ENCODE data around the gene TJP3. TPM values are rescaled to one million over a fixed set of nuclear protein-coding genes. Genes with fewer than 3 reads are reported as not detected.

Gene TJP3
- total RNA-seq, 3 donors from 2014 or later: 0.16 to 36.6 (median 20.0) TPM

DNA sequence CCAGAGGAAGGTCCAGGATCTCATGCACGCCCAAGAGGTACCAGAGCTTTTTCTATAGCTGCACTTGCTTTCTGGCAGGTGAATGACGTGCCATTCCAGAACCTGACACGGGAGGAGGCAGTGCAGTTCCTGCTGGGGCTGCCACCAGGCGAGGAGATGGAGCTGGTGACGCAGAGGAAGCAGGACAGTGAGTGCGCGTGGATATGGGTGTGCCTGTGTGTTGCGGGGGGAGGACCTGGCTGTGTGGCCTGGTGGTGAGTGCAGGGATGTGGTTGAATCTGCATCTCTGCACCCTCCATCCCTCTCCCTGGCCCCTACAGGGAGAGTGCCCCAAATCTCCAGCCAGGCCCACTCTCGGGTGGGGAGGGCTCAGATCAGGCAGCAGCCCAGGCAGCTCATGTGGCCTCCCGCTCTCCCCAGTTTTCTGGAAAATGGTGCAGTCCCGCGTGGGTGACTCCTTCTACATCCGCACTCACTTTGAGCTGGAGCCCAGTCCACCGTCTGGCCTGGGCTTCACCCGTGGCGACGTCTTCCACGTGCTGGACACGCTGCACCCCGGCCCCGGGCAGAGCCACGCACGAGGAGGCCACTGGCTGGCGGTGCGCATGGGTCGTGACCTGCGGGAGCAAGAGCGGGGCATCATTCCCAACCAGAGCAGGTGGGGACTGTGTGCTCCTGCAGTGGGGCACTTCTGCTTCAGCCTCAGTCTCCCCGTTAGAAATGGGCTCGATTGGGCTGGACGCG lies 30.5 kb downstream of the TJP3 start:
- no peaks in the 10 kb centered on the region for H3K36me3 ChIP-seq
- no peak for DNase-seq (ENCODE audit: low spot score in 2 of 2)
- no peak overlapping the region for H3K27ac ChIP-seq
- no peak overlapping the region for H3K4me3 ChIP-seq
- H3K9me3 ChIP-seq: no peaks in the 10 kb centered on the region
- no peaks in the 10 kb centered on the region for H3K4me1 ChIP-seq
- intact Hi-C loops (cut with DNase I; ENCODE audit: low total_unique reads): no loop called here
- no peak for TF ChIP-seq POLR2A (IDR thresholded peaks at IDR 0.05)
- H3K27me3 ChIP-seq: no peaks in the 10 kb centered on the region

DNA sequence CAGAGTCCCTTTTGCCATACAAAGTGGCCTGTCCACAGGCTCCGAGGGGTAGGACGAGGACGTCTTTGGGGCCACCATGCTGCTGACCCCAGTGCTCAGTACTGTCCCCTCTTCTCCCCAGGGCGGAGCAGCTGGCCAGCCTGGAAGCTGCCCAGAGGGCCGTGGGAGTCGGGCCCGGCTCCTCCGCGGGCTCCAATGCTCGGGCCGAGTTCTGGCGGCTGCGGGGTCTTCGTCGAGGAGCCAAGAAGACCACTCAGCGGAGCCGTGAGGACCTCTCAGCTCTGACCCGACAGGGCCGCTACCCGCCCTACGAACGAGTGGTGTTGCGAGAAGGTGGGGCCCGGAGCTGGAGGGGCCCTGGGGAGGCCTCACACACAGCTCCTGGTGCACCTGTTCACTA lies 32.2 kb downstream of the TJP3 start:
- no peak overlapping the region for H3K27ac ChIP-seq
- intact Hi-C loops (cut with DNase I; ENCODE audit: low total_unique reads): no loop called here
- no peaks in the 10 kb centered on the region for H3K4me1 ChIP-seq
- TF ChIP-seq, protein P1, sequence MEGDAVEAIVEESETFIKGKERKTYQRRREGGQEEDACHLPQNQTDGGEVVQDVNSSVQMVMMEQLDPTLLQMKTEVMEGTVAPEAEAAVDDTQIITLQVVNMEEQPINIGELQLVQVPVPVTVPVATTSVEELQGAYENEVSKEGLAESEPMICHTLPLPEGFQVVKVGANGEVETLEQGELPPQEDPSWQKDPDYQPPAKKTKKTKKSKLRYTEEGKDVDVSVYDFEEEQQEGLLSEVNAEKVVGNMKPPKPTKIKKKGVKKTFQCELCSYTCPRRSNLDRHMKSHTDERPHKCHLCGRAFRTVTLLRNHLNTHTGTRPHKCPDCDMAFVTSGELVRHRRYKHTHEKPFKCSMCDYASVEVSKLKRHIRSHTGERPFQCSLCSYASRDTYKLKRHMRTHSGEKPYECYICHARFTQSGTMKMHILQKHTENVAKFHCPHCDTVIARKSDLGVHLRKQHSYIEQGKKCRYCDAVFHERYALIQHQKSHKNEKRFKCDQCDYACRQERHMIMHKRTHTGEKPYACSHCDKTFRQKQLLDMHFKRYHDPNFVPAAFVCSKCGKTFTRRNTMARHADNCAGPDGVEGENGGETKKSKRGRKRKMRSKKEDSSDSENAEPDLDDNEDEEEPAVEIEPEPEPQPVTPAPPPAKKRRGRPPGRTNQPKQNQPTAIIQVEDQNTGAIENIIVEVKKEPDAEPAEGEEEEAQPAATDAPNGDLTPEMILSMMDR (IDR thresholded peaks at IDR 0.05): no peak
- TF ChIP-seq POLR2A (IDR thresholded peaks at IDR 0.05) (no peak), POLR2AphosphoS5 (IDR thresholded peaks at IDR 0.05) (no peak)
- no peak overlapping the region for H3K4me3 ChIP-seq
- DNase-seq (ENCODE audit: low spot score in 2 of 2): no peak
- H3K9me3 ChIP-seq: no peaks in the 10 kb centered on the region
- no peaks in the 10 kb centered on the region for H3K36me3 ChIP-seq
- no peaks in the 10 kb centered on the region for H3K27me3 ChIP-seq

DNA sequence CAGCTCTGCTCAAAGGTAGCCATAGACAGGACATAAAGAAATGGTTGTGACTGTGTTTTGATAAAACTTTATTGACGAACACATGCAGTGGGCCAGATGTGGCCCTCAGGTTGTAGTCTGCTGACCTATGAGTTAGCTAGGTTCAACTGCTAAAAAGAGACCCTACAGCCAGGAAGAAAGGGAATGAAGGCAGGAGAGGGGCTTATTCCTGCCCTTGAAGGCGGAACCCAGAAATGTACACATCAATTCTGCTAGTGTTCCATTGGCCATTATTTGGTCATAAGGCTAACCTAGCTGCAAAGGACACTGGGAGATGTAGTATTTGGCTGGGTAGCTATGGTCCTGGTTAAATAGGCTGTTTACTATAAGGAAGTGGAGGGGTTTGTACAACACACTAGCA lies 35.3 kb downstream of the TJP3 start:
- no peak overlapping the region for H3K27ac ChIP-seq
- no peak overlapping the region for H3K4me3 ChIP-seq
- TF ChIP-seq POLR2A (IDR thresholded peaks at IDR 0.05) (no peak), POLR2AphosphoS5 (IDR thresholded peaks at IDR 0.05) (no peak)
- TF ChIP-seq, protein P1 (IDR thresholded peaks at IDR 0.05): no peak
- H3K27me3 ChIP-seq: no peaks in the 10 kb centered on the region
- DNase-seq (ENCODE audit: low spot score in 2 of 2): no peak
- no peaks in the 10 kb centered on the region for H3K4me1 ChIP-seq
- H3K36me3 ChIP-seq: no peaks in the 10 kb centered on the region
- H3K9me3 ChIP-seq: no peaks in the 10 kb centered on the region
- intact Hi-C loops (cut with DNase I; ENCODE audit: low total_unique reads): no loop called here

DNA sequence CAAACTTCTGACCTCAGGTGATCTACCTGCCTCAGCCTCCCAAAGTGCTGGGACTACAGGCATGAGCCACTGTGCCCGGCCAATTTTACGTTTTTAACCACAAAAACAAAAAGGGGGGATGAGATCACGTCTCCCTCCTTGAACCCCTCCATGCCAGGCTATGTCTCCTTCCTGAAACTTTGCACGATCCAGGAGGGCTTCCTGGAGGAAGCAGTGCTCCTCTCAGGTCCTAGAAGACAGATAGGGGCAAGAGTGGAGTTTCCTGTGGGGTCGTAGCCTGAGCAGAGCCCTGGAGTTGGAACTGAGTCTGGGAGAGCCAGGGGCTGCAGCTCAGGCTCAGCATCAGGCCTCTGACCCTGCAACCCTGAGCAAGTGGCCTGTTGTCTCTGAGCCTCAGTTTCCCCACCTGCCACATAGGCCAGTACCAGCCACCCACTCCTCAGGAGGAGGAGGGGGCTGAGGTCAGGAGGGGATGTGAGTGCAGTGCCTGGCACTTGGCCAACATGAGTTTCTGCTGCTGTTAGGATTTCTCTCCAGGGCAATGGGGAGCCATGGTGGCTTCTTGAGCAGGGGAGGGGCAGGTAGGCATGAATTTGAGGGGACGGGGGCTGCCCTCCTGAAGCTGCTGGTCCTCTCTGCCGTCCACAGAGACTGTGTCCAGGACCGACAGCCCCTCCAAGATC lies 37.3 kb downstream of the TJP3 start:
- H3K4me3 ChIP-seq: no peak overlapping the region
- no peaks in the 10 kb centered on the region for H3K27me3 ChIP-seq
- intact Hi-C loops (cut with DNase I; ENCODE audit: low total_unique reads): no loop called here
- TF ChIP-seq, protein P1 (IDR thresholded peaks at IDR 0.05): no peak
- TF ChIP-seq POLR2A (IDR thresholded peaks at IDR 0.05): no peak
- TF ChIP-seq POLR2AphosphoS5 (IDR thresholded peaks at IDR 0.05): no peak
- DNase-seq (ENCODE audit: low spot score in 2 of 2): no peak
- H3K36me3 ChIP-seq: no peaks in the 10 kb centered on the region
- H3K4me1 ChIP-seq: no peaks in the 10 kb centered on the region
- no peak overlapping the region for H3K27ac ChIP-seq
- no peaks in the 10 kb centered on the region for H3K9me3 ChIP-seq

DNA sequence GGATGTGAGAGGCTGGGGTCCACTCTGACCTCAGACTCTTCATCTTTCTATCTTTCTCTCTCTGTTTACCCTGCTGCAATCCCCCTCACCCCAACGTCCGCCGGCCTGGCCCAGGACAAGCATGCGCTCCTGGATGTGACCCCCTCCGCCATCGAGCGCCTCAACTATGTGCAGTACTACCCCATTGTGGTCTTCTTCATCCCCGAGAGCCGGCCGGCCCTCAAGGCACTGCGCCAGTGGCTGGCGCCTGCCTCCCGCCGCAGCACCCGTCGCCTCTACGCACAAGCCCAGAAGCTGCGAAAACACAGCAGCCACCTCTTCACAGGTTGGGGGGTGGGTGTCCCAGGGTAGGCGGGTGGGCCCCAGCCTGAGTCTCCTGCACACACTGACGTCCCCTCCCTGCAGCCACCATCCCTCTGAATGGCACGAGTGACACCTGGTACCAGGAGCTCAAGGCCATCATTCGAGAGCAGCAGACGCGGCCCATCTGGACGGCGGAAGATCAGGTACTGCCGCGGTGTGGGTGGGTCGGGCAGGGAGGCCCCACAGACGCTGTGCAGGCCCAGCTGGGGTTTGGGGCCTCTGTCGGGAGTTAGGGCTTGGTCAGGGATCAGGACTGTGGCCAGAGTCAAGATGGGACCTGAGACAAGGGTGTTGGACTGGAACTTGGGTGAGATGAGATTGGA lies 38.3 kb downstream of the TJP3 start:
- no peaks in the 10 kb centered on the region for H3K4me1 ChIP-seq
- intact Hi-C loops (cut with DNase I; ENCODE audit: low total_unique reads): no loop called here
- TF ChIP-seq POLR2A (IDR thresholded peaks at IDR 0.05) (no peak), POLR2AphosphoS5 (IDR thresholded peaks at IDR 0.05) (no peak)
- TF ChIP-seq, protein P1 (IDR thresholded peaks at IDR 0.05): no peak

More for the DNA sequence above, 38.3 kb downstream of the TJP3 start:
- H3K36me3 ChIP-seq: no peaks in the 10 kb centered on the region
- no peak overlapping the region for H3K4me3 ChIP-seq
- DNase-seq (ENCODE audit: low spot score in 2 of 2): no peak
- H3K27me3 ChIP-seq: no peaks in the 10 kb centered on the region
- H3K9me3 ChIP-seq: no peaks in the 10 kb centered on the region
- no peak overlapping the region for H3K27ac ChIP-seq
